ENCODE results near the gene HAAO.

DNA sequence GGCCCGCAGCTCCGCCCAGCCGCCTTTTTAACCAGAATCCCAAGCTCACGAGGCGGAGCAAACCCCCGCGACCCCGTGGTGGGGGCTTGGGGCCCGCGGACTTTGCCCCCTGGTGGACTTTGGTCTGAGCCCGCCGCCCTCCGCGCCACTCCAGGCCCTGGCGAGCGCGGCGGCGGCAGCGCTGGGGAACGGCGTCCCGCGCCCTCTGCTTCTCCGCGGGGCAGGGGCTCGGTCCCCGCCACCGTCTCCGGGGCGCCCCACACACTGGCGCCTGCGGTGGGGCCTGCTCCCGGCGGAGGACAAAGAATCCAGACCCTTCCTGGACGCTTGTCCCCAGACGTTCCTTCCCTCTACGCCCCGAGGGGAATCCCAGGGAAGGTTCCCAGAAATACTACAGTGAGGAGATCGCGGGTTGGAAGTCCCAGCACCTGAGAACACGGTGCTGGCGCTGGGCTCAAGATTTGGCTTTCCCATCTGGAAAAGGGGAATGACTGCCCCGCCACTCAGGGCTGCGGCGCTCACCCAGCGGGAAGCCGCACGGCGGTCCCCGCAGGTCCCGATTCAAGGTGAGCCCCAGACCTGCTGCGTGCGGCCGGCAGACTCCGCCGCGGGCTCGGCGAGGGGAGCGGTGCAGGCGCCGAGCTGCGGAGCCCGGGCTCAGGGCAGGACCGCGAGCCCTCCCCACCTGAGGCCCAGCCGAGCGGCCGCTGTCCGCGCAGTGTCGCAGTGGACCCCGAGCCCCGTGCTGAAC is at the start of gene HAAO:
- no peak for TF ChIP-seq EZH2 (IDR thresholded peaks at IDR 0.05; ENCODE audit: low read length, unreplicated experiment)
- TF ChIP-seq, protein P1, sequence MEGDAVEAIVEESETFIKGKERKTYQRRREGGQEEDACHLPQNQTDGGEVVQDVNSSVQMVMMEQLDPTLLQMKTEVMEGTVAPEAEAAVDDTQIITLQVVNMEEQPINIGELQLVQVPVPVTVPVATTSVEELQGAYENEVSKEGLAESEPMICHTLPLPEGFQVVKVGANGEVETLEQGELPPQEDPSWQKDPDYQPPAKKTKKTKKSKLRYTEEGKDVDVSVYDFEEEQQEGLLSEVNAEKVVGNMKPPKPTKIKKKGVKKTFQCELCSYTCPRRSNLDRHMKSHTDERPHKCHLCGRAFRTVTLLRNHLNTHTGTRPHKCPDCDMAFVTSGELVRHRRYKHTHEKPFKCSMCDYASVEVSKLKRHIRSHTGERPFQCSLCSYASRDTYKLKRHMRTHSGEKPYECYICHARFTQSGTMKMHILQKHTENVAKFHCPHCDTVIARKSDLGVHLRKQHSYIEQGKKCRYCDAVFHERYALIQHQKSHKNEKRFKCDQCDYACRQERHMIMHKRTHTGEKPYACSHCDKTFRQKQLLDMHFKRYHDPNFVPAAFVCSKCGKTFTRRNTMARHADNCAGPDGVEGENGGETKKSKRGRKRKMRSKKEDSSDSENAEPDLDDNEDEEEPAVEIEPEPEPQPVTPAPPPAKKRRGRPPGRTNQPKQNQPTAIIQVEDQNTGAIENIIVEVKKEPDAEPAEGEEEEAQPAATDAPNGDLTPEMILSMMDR (conservative IDR thresholded peaks at IDR 0.05; ENCODE audit: low read depth, low read length), result no peak
